Epidermal melanocyte (primary cell): ENCODE results near the gene ITSN2.
"Not testable (repeated sequence)": the region's sequence is repeated elsewhere in the genome, so short reads cannot be mapped to it uniquely, and the experiment has no call there.

ENCODE experiments used
- DNase-seq: peaks from one replicate; pipeline ENCODE4 v3.0.0; 2011; ENCODE audit warnings: low spot score; ENCODE audit not compliant: insufficient read length

The ITSN2 gene

DNA sequence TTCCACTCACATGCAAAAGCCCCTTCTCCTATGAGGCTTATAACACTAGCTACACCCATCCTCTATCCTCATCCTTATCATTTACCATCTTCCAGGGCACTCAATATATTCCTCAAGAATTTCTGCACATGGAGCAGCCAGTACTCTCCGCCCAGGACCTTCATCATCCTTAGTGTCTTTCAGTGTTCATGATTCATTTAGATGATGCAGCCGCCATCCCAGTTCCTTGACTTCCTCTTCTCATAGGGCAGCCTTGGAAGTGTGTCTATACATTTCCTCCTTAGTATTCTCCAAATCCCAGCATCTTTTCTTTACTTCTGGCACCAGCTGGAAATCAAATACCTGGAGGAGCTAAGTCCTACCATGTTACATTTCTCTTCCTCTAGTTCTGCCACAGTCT is 3.0 kb upstream of the ITSN2 start:
- no peak for DNase-seq

DNA sequence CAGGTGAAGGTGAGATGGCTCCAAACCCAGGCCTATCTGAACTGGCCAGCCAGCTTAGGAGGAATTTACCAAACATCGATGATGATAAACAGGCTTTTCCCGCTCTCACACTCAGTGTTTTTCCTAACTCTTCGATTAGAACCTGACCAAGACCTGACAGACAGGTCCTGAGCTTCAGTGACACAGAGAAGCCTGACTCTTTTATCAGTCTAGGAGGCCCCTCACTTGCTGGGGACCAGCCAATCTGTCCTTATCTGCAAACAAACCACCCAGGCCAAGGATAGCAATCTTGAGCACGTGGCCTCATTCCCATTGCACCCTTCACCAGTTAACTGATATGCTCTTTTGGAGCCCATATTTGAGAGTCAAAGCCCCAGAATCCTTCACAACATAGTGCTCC is 1.9 kb upstream of the ITSN2 start:
- DNase-seq = no peak

DNA sequence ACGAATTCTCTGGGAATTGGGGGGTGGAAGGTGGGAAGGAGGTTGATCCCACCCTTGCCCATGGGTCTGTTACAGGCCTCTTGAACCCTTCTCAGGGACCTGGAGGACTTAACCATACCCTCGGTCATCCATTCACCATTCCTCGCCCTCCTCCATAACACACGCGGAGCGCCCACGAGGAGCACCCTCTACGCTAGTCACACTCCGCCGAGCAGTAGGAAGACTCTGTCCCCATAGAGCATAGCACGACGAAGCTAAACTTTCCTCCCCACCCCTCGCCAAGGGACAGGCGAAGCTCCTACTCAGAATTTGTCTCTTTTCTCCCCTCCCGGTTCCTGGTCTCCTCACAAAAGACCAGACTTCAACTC is 611 bp upstream of the ITSN2 start:
- no peak for DNase-seq

DNA sequence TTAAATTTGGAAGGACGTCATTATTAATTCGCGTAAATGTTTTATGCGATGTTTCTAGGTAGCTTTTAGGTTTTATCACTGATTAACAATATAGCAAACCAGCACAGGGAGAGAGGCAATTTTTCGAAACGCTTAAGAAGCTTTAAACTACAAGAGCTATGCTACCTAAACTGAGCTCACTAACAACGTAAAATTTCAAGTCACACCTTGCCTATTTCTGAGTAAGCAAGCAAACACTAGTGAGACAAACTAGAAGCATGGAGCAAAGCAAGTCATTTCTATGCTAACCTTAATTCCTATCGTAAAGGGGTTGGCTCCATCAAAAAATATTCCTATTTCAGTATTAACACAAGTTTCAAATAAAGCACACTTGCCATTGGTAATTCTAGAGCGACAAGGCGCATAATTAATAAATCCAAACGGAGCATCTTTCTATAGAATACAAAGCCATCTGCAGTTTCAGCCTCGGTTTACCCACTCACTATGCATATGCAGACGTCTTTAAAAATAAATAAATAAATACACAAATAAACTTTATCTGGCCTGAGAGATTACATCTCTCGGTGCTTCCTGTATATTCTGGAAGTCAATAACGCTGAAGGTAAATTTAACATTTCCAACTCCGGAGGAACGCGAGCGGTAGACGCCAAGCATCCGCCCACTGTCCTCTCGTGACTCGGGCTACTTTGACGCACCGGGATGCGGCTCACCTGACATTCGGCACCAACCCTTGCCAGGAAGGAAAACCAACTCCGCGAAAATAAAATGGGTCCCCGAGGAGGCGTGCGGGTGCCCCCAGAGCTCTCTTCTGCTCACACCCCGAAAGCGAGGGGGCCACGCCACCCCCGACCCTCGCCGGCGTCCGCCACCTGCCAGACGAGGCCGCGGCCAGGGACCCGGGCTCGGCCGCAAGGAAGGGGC is 947 bp downstream of the ITSN2 start:
- no peak for DNase-seq

DNA sequence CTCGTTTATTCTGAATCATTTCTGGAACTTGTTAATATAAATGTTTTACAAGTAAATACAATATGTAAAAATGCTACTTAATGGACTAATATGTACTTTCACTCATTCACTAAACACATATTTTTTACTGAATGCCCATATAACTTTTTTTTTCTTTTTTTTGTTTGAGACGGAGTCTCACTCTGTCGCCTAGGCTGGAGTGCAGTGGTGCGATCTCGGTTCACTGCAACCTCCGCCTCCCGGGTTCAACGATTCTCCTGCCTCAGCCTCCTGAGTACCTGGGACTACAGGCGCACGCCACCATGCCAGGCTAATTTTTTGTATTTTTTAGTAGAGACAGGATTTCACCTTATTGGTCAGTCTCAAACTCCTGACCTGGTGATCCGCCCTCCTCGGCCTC is 2.6 kb downstream of the ITSN2 start:
- not testable (repeated sequence) for DNase-seq

DNA sequence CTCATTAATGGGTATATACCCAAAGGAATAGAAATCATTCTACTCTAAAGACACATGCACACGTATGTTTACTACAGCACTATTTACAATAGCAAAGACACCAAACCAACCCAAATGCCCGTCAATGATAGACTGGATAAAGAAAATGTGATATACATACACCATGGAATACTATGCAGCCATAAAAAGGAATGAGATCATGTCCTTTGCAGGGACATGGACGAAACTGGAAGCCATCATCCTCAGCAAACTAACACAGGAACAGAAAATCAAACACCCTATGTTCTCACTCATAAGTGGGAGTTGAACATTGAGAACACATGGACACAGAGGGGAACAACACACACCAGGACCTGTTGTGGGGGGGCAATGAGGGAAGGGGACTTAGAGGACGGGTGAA is 3.2 kb downstream of the ITSN2 start:
- DNase-seq = not testable (repeated sequence)

DNA sequence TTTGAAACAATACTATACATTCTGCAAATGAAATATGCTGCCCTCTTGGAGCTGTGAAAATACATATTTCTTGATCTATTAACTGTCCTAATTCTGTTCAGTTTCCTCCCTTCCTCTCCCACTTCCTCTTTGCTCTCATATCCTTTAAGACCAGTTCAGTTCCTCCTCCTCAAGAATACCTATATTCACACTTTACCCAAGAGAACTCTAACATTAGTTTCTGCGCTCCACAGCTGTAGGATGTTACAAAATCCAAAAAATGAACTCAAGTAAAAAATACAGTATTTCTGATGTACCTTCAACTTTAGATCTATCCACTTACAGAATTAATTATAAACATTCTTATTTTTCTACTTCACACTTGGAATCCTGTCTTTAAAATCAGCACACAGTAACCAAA is 5.4 kb downstream of the ITSN2 start:
- no peak for DNase-seq

DNA sequence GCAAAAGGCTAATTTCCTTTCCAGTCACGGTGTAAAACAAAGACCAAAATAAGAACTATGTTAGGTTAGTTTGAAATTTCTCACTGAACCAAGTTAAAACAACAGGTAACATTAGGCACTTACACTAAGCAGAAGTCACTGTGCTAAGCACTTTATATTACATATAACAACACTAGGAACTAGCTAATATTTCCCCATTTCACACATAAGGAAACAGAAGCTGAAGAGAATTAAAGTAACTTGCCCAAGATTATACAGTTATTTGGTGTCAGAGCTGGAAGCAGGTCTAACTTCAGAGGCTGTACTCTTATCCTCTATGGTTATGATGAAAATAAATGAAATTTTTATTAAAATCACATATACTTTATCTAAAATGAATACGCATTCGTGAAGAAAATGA is 5.9 kb downstream of the ITSN2 start:
- DNase-seq = no peak

DNA sequence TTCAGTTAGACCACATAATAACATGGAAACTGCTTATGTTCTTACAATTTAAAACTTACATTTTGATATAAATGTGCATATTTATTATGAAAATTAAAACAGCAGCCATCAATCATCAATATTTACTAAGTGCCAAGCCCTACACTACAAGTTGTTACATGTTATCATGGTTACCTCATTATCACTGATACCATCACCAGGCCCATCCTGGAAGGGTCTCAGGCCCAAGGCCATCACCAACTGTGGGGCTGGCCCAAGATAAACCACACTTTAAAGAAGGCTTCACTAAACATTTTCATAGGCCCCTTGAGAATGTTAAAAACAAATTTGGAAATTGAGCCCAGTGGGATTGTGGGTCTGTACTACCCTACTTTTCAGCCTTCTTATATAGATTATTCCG is 6.4 kb downstream of the ITSN2 start:
- no peak for DNase-seq

DNA sequence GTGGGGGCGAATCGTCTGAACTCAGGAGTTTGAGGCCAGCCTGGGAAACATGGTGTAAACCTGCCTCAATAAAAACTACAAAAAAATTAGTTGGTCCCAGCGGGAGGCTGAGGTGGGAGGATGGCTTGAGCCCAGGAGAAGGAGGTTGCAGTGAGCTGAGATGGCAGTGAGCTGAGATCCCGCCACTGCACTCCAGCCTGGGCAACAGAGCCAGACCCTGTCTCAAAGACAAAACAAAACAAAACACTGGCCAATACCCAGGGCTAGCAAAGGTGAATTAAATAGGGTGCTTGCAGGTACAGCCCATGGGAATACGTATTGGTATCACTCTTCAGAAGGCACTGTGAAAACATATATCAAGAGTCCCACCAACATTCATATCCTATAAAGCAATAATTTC is 7.0 kb downstream of the ITSN2 start:
- DNase-seq = no peak

DNA sequence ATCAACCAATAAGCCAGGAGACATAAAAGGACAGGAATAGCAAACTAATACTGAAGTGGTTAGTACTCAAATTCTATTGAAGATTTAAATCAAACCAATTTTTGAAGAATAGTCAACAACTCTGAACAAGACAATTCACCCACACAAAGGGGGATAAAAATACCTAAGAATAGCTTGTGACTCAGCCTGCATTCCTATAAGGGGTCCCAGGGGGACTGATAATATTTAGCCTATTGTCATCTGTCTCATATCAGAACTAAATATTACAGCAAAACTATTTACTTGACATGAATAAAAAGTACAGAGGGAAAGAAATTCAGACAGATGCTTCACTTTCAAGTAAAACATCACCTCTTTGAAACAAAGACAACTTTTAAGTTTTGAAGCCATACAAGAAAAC is 7.7 kb downstream of the ITSN2 start:
- no peak for DNase-seq

DNA sequence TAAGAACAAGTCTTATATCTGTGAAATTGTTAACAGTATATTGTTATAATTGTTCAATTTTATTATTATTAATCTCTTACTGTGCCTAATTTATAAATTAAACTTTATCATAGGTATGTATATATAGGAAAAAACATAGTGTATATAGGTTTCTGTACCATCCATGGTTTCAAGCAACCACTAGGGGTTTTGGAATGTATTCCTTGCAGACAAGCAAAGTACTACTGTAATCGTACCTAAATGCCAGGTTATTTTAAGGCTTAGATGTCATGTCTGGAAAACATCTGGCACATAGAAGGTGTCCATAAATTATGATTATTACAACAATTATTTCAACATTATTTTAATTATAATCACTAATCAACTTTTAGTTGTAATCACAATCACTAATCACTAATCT is 8.4 kb downstream of the ITSN2 start:
- DNase-seq = no peak

DNA sequence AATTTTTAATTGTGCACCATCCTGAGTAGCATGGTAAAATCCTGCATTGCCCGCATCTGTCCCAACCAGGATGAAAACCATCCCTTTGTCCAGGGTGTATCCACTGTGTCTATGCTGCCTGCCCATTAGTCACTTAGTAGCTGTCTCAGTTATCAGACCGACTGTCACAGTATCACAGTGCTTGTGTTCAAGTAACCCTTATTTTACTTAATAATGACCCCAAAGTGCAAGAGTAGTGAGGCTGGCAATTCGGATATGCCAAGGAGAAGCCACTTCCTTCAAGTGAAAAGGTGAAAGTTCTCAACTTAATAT is 8.8 kb downstream of the ITSN2 start:
- DNase-seq = no peak

DNA sequence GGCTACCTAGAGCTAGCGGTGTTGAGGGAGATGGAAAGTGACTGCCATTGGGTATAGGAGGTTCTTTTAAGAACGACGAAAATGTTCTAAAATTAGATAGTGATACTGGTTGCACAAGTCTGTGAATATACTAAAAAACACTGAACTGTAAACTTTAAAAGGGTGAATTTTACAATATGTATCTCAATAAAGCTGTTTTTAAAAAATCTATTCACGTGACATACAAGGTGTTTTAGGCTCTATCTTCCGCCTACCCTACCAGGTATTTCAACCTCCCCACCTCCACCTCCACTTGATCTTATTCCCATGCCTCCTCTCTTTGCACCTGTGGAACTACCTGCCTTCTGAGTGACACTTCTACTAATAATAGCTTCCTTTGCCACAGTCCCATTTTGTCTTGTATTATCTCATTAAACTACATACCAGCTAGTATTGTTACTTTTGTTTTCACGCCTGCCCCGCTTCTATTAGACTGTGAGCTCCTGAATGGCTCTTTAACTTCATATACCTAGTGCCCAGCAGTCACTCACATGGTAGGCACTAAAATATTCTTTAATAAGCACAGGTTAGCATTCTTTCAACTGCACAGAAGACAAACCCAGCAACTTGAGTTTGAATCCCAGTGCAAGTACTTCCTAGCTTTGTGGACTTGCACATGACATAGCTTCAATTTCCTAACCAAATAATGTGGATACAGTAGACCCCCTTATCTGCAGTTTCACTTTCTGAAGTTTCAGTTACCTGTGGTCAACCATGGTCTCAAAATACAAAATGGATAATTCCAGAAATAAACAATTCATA is 9.3 kb downstream of the ITSN2 start:
- no peak for DNase-seq

DNA sequence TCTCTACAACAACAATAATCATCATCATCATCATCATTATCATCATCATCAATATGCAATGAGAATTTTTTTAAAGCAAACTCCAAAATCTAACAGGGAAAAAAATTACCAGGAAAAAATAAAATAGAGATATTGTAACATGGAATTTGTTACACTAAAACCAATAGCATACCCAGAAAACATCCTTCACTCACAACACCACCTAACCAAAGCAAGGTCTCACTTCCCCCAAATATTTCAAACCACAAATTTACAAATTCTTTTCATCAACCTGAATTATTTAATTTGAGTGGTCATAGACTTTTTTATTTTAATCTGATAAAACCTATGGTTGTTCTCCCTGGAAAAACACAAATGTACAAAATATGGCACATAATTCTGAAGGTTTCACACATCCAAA is 11.2 kb downstream of the ITSN2 start:
- DNase-seq = no peak

DNA sequence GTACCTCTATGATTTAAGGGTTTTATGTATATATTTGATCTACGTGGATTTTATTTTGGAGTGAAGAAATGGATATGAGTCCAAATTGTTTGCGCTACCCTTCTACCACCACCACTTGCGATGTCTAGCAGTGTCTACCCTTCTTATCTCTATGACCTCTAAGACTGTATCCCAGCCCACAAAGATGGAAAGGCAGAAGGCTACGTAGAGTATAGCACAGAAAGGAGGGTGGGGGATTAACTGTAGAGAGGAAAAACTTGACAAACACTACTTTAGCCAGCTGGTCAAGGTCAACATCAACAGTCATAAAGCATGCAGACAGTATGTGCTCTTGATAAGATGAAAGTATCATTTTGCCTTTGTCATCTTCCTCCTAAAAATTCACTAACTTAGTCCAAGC is 14.4 kb downstream of the ITSN2 start:
- DNase-seq = no peak

DNA sequence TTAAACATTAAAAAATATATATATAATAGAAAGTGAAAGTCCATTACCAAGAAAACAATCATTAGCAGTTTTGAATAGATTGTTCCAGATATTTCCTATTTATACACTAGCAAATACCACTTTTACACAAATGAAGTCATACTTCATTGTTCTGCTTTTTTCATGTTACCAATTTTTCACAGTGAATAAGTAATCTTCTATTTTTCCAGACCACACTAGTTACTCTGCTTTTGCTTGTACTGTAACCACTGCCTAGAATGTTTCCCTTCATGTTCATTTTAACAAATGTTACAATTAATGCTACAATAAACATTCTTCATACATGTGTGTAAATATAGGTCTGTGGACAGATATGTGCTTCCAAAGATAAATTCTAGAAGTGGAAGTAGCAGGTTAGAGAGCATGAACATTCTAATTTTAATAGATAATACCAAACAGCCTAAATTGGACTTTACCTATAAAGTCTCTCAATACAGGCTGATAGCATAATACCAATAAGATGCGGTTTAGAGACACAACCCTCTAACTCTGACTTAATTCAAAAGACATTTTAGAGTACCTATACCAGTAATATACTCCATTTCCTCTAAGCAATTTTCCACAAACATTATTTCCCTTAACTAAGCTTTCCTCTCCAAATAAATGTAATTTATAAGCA is 17.0 kb downstream of the ITSN2 start:
- DNase-seq = no peak

DNA sequence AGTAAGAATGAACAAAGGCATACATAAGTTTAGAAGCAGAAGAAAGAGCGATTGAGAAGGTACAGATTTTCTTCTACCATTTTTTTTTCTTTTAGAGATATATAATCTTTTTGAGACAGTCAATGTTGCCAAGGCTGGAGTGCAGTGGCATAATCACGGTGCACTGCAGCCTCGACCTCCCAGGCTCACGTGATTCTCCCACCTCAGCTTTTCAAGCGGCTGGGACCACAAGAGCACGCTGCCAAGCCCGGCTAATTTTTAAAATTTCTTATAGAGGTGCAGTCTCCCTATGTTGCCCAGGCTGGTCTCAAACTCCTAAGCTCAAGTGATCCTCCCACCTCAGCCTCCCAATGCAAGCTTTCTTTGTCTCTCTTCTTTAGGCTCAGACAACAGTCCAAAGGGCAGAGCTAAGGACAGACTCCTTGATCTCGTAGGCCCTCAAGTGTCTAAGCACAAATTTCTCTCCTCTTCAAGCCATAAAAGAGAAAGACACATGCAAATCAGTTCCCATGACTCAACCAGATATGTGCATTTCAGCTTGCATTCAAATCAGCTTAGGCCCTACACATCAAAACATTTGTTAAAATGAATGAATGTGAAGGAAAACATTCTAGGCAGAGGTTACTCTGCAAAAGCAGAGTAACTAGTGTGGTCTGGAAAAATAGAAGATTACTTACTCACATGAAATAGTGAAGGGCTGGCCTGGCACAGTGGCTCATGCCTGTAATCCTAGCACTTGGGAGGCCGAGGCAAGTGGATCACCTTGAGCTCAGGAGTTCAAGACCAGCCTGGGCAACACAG is 18.0 kb downstream of the ITSN2 start:
- DNase-seq = no peak

DNA sequence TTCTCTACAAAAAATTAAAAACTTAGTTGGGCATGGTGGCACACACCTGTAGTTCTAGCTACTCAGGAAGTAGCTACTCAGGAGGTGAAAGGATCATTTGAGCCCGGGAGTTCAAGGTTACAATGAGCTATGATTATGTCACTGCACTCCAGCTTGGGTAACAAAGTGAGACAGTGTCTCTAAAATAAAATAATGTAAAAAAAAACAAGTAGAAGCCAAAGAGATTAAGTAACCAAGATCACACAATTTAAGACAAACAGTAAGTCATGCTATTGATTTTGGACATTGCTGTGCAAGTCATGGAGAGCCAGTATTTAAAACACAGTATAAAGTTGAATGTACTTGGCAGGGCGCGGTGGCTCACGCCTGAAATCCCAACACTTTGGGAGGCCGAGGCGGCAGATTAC is 20.5 kb downstream of the ITSN2 start:
- no peak for DNase-seq

DNA sequence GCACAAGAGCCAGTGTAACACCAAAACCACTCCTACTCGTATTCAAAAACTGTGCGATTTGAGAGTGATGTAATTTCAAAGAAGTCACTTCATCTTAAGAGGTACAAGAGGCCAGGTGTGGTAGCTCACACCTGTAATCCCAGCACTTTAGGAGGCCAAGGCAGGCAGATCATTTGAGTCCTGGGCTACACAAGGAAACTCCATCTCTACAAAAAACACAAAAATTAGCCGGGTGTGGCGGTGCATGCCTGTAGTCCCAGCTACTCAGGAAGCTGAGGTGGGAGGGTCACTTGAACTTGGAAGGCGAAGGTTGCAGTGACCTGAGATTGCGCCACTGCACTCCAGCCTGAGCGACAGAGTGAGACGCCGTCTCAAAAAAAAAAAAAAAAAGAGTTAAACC is 21.2 kb downstream of the ITSN2 start:
- not testable (repeated sequence) for DNase-seq

DNA sequence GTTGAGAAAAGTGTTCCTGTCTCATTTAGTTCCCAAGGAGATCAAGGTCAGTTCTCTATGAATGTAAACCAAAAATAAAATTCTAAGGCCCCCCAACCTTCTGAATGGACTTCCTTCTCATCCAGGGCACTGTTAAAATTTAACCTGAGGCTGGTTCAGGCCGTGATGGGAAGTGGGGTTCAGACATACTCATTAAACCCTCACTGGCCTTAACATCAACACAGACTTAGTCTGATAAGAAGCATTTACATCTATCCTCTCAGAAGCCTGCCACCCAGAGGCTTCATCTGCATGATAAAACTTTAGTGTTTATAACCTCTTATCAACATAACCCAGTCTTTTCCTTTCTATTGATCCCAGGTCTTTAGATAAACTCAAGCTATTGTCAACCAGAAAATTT is 22.4 kb downstream of the ITSN2 start:
- no peak for DNase-seq

DNA sequence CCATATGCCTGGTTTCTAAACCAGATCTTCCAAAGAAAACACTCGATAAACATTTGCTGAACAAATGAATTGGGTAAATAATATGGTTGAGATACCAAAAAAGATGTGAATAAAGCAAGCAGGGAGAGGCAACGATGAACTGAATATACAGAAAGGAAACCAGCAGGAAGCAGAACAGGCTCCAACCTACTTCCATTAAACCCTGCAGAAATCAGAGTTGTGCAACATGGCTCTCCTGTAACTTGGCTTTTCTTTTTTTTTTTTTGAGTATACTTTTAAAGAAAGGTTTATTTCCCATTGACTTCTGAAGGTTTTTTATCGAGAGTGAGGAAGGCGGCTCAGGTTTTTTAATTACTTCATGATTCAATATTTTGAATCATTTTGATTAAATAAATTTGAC is 23.5 kb downstream of the ITSN2 start:
- no peak for DNase-seq
